ENCODE results near the gene RNF17. TPM values are rescaled to one million over a fixed set of nuclear protein-coding genes. Genes with fewer than 3 reads are reported as not detected.

The RNF17 gene
- total RNA-seq, 1 experiment from 2014 or later: not detected

DNA sequence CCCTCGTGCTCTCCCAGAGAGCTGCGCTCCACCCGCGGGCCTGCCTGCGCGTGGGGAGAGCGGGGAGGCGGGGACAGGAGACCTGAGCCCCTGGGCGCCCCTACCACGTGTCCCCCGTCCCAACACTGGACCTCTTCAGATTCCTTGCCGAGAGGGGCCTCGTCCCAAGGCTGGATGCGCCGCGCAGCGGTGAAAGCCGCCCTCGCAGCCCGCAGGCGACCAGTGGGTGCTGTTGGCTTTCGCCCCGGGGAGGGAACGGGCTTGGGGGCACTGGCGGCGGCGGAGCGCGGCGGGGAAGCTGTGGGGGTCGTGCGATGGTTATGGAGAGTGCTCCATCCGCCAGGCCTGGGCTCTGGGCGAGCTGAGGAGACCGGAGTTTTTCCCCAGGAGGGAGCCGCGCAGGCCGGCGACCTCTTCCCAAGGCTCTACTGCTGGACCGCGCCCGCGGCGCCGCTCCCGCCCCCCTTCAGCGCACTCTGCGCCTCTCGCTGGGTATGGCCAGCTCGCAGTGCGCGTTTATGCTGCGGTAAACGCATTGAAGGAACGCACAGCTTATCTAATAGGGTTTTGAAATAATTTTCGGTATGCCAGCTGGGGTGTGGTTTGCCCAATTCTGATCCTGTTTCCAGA lies 17.2 kb upstream of the RNF17 start:
- no peaks in the 10 kb centered on the region for H3K27me3 ChIP-seq (ENCODE audit: insufficient read depth, low read length)
- H3K4me3 ChIP-seq (replicated peaks in 1 of 2; ENCODE audit: low read depth in 1 of 2, low read length in 2 of 2): no peak overlapping the region
- H3K36me3 ChIP-seq (ENCODE audit: control insufficient read depth in 1 of 2, insufficient read depth in 2 of 2, low read length in 2 of 2): no peaks in the 10 kb centered on the region
- H4K20me1 ChIP-seq (ENCODE audit: insufficient read depth): no peaks in the 10 kb centered on the region
- no peaks in the 10 kb centered on the region for H3K4me1 ChIP-seq (ENCODE audit: control insufficient read depth in 1 of 2, insufficient read depth in 2 of 2, low read length in 2 of 2)
- H3K4me2 ChIP-seq (ENCODE audit: low read length): no peak overlapping the region
- ChIA-PET POLR2A (no interaction called here), RAD21 (ENCODE audit: low non-redundant PET in 1 of 2, low total read pairs in 2 of 2, uncharacterized antibody in 2 of 2, unreplicated experiment in 2 of 2) (no interaction called here), CTCF (no interaction called here)
- no peaks in the 10 kb centered on the region for H3K9me2 ChIP-seq (ENCODE audit: insufficient read depth)
- intact Hi-C loops (cut with micrococcal nuclease): no loop called here
- no peak overlapping the region for H3K27ac ChIP-seq (ENCODE audit: low read depth, low read length)
- no peak overlapping the region for H2AFZ ChIP-seq (ENCODE audit: low read depth, low read length, poor library complexity, severe bottlenecking)
- no peak for ATAC-seq
- H3K9ac ChIP-seq (ENCODE audit: low read length): no peak overlapping the region
- no TSS peak for BruUV-seq (replicated peaks)
- no peaks in the 10 kb centered on the region for H3K9me3 ChIP-seq (ENCODE audit: control insufficient read depth in 1 of 2, insufficient read depth in 1 of 2, low read depth in 1 of 2, low read length in 2 of 2)
- DNase-seq (ENCODE audit: low read depth, low spot score): no peak
- H3K79me2 ChIP-seq (ENCODE audit: insufficient read depth, low read length): no peaks in the 10 kb centered on the region
- TF ChIP-seq SIN3A (IDR thresholded peaks at IDR 0.05; ENCODE audit: low read depth) (no peak), CBX3 (IDR thresholded peaks at IDR 0.05; ENCODE audit: low read depth) (no peak), SP1 (IDR thresholded peaks at IDR 0.05; ENCODE audit: low read depth) (no peak), SRF (IDR thresholded peaks at IDR 0.05; ENCODE audit: low read depth) (no peak), ZFX (IDR thresholded peaks at IDR 0.05) (no peak), FOSL1 (IDR thresholded peaks at IDR 0.05; ENCODE audit: low read depth) (no peak), JUND (IDR thresholded peaks at IDR 0.05) (no peak), POLR2AphosphoS5 (IDR thresholded peaks at IDR 0.05; ENCODE audit: low read depth, low read length) (no peak), ELF1 (IDR thresholded peaks at IDR 0.05; ENCODE audit: borderline replicate concordance, low read depth) (no peak), CEBPB (IDR thresholded peaks at IDR 0.05; ENCODE audit: low read depth) (no peak), TCF7L2 (IDR thresholded peaks at IDR 0.05; ENCODE audit: borderline replicate concordance, extremely low read depth, insufficient read depth, insufficient read length) (no peak), EZH2 (IDR thresholded peaks at IDR 0.05) (no peak), EZH2phosphoT487 (IDR thresholded peaks at IDR 0.05; ENCODE audit: borderline replicate concordance) (no peak), YY1 (IDR thresholded peaks at IDR 0.05; ENCODE audit: extremely low read depth, insufficient replicate concordance, low read depth, low read length) (no peak), EGR1 (IDR thresholded peaks at IDR 0.05; ENCODE audit: low read depth) (no peak), POLR2A (IDR thresholded peaks at IDR 0.05; ENCODE audit: borderline replicate concordance, extremely low read depth, insufficient read depth, insufficient read length) (no peak)
- TF ChIP-seq, protein P1, sequence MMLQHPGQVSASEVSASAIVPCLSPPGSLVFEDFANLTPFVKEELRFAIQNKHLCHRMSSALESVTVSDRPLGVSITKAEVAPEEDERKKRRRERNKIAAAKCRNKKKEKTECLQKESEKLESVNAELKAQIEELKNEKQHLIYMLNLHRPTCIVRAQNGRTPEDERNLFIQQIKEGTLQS (IDR thresholded peaks at IDR 0.05): no peak
- TF ChIP-seq, protein P2, sequence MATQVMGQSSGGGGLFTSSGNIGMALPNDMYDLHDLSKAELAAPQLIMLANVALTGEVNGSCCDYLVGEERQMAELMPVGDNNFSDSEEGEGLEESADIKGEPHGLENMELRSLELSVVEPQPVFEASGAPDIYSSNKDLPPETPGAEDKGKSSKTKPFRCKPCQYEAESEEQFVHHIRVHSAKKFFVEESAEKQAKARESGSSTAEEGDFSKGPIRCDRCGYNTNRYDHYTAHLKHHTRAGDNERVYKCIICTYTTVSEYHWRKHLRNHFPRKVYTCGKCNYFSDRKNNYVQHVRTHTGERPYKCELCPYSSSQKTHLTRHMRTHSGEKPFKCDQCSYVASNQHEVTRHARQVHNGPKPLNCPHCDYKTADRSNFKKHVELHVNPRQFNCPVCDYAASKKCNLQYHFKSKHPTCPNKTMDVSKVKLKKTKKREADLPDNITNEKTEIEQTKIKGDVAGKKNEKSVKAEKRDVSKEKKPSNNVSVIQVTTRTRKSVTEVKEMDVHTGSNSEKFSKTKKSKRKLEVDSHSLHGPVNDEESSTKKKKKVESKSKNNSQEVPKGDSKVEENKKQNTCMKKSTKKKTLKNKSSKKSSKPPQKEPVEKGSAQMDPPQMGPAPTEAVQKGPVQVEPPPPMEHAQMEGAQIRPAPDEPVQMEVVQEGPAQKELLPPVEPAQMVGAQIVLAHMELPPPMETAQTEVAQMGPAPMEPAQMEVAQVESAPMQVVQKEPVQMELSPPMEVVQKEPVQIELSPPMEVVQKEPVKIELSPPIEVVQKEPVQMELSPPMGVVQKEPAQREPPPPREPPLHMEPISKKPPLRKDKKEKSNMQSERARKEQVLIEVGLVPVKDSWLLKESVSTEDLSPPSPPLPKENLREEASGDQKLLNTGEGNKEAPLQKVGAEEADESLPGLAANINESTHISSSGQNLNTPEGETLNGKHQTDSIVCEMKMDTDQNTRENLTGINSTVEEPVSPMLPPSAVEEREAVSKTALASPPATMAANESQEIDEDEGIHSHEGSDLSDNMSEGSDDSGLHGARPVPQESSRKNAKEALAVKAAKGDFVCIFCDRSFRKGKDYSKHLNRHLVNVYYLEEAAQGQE (IDR thresholded peaks at IDR 0.05; ENCODE audit: low read depth): no peak
- TF ChIP-seq, protein P3, sequence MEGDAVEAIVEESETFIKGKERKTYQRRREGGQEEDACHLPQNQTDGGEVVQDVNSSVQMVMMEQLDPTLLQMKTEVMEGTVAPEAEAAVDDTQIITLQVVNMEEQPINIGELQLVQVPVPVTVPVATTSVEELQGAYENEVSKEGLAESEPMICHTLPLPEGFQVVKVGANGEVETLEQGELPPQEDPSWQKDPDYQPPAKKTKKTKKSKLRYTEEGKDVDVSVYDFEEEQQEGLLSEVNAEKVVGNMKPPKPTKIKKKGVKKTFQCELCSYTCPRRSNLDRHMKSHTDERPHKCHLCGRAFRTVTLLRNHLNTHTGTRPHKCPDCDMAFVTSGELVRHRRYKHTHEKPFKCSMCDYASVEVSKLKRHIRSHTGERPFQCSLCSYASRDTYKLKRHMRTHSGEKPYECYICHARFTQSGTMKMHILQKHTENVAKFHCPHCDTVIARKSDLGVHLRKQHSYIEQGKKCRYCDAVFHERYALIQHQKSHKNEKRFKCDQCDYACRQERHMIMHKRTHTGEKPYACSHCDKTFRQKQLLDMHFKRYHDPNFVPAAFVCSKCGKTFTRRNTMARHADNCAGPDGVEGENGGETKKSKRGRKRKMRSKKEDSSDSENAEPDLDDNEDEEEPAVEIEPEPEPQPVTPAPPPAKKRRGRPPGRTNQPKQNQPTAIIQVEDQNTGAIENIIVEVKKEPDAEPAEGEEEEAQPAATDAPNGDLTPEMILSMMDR (IDR thresholded peaks at IDR 0.05 in 2 of 3, conservative IDR thresholded peaks at IDR 0.05 in 1 of 3; ENCODE audit: borderline replicate concordance in 1 of 3, insufficient read depth in 1 of 3, low read depth in 2 of 3, low read length in 2 of 3): no peak
